Measurements from ENCODE around the gene CTNNA2.

The CTNNA2 gene

DNA sequence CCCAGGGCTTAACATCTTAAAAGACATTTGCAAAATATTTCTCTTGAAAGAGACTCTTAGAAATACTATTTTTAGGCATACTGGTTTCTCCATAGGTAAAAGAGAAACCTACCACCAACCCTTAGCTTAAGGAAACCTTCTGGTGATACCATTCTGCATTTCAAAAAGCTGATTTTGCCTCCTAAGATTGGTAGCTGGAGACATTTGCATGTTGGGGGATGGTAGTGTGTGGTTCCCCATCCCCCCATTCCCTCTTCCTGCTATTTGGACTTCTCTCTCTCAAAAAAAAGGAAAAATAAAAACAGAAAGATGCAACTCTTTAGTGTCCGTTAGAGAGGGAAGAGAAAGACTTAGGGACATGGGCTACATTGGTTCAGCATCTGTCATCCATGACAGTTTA, 787.5 kb downstream of the CTNNA2 start:
- Histone ChIP-seq H3K27me3 (replicated peaks) (peaks cover 15% of the 10 kb centered on the region), H3K4me3 (ENCODE audit: low read depth, low read length) (no peak overlapping the region), H3K36me3 (replicated peaks) (no peaks in the 10 kb centered on the region), H3K27ac (no peak overlapping the region)
- DNase-seq: no peak
- TF ChIP-seq, protein P1, sequence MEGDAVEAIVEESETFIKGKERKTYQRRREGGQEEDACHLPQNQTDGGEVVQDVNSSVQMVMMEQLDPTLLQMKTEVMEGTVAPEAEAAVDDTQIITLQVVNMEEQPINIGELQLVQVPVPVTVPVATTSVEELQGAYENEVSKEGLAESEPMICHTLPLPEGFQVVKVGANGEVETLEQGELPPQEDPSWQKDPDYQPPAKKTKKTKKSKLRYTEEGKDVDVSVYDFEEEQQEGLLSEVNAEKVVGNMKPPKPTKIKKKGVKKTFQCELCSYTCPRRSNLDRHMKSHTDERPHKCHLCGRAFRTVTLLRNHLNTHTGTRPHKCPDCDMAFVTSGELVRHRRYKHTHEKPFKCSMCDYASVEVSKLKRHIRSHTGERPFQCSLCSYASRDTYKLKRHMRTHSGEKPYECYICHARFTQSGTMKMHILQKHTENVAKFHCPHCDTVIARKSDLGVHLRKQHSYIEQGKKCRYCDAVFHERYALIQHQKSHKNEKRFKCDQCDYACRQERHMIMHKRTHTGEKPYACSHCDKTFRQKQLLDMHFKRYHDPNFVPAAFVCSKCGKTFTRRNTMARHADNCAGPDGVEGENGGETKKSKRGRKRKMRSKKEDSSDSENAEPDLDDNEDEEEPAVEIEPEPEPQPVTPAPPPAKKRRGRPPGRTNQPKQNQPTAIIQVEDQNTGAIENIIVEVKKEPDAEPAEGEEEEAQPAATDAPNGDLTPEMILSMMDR (IDR thresholded peaks at IDR 0.05; ENCODE audit: low read depth, low read length, missing control alignments): no peak
- in situ Hi-C loops (cut with HindIII; ENCODE audit: low pct_ligation_motif_present, low sequenced_read_pairs): no loop called here

DNA sequence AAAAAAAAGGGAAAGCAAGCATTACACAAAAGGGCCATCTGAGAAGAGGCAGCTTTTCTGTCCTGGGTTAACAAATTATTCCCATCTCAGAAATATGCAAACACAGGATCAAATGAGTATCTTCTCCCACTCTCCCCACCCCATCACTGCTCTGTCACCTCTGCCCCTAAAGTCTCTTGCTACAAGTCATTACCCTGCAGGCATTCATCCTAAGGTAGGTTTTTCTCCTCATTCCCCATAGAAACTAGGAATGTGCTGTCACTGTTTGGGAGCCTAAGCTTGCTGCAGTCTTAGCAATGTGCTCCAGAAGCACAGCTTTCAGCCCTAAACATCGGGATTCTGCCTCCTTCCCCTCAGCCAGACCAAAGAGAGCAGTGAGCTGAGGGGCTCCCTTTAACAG, 788.1 kb downstream of the CTNNA2 start:
- H3K4me3 ChIP-seq (ENCODE audit: low read depth, low read length): no peak overlapping the region
- in situ Hi-C loops (cut with HindIII; ENCODE audit: low pct_ligation_motif_present, low sequenced_read_pairs): no loop called here
- peaks cover 15% of the 10 kb centered on the region for H3K27me3 ChIP-seq (replicated peaks)
- no peaks in the 10 kb centered on the region for H3K36me3 ChIP-seq (replicated peaks)
- no peak for DNase-seq
- no peak overlapping the region for H3K27ac ChIP-seq
- TF ChIP-seq, protein P1 (IDR thresholded peaks at IDR 0.05; ENCODE audit: low read depth, low read length, missing control alignments): no peak

DNA sequence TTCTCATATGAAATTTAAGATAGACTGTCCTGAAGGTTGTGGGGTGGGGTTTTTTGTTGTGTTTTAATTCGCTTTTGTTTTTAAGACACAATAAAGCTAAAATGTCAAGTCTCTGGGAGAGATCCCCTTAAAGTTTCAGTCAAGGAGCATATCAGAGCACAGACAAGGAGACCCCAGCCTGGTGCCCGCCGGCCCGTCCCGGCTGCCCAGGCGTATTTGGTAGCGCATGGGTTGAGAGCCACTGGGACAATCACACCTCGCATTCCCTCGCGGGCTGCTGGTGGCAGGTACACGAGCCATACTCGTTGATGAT, 789.1 kb downstream of the CTNNA2 start:
- Histone ChIP-seq H3K36me3 (replicated peaks) (no peaks in the 10 kb centered on the region), H3K27ac (no peak overlapping the region), H3K27me3 (replicated peaks) (peaks cover 15% of the 10 kb centered on the region), H3K4me3 (ENCODE audit: low read depth, low read length) (no peak overlapping the region)
- DNase-seq: no peak
- TF ChIP-seq, protein P1 (IDR thresholded peaks at IDR 0.05; ENCODE audit: low read depth, low read length, missing control alignments): no peak
- in situ Hi-C loops (cut with HindIII; ENCODE audit: low pct_ligation_motif_present, low sequenced_read_pairs): no loop called here

DNA sequence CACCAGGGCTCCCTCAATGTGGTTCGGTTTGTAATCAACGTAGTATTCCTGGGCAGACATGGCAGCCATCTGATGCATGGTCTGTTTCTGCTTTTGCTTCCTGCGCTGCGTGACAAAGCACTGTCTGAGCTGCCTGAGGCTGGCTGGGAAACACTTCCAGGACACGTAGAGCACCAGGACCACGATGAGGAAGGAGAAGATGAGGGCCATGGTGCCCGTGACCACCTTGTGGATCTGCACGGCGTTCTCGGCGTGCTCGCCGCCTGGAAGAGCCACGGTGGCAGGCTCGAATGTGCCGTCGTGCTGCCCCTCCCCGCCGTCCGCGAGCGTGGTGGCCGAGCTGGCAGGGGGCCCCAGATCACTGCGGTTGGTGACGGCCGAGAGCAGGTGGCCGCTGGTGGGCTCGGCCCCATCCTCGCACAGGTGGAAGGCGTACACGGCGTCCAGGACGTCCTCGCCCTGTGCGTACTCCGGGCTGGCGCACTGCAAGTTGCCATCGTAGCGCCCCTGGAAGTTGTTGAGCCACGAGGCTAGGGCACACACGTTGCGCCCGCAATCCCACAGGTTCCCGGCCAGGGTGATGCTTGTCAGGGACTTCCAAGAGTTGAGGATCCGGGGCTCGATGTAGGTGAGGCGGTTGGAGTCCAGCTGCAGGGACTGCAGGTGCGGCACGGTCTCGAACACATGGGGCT, 789.6 kb downstream of the CTNNA2 start:
- in situ Hi-C loops (cut with HindIII; ENCODE audit: low pct_ligation_motif_present, low sequenced_read_pairs): no loop called here
- Histone ChIP-seq H3K36me3 (replicated peaks) (no peaks in the 10 kb centered on the region), H3K27ac (no peak overlapping the region), H3K27me3 (replicated peaks) (peaks cover 15% of the 10 kb centered on the region), H3K4me3 (ENCODE audit: low read depth, low read length) (no peak overlapping the region)
- TF ChIP-seq, protein P1 (IDR thresholded peaks at IDR 0.05; ENCODE audit: low read depth, low read length, missing control alignments): no peak
- no peak for DNase-seq

DNA sequence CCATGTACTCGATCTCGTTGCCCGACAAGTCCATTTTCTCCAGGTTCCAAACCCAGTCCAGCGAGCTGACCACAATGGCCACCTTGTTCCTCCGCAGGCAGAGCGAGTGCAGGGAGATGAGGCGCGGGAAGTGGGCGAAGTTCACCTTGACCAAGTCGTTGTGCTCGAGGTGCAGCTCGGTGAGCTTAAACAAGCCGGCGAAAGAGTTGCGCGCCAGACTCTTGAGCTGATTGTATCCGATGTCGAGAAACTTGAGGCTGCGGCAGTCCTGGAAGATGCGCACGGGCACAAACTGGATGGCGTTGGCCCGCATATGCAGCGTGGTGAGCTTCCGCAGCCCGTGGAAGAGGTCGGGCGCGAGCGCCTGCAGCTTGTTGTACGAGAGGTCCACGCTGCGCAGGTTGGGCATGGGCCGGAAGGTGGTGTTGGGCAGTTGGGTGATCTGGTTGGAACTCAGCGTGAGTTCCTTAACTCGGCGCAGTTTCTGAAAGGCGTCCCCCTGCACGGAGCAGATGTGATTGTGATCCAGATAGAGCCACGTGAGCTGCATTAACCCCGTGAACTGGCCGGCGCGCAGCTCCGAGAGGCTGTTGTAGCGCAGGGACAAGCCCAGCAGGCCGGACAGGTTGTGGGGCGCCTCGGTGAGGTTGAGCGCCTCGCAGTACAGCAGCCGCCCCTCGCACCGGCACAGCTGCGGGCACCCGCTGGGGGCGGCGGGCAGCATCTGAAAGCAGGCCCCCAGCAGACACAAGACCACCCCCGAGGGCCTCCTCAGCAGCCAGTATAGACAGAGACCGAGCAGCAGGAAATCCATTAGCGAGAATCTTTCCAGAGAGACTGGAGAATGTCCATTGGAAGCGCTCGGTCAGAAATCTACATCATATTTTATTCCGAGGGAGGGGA, 790.4 kb downstream of the CTNNA2 start:
- Histone ChIP-seq H3K36me3 (replicated peaks) (no peaks in the 10 kb centered on the region), H3K4me3 (ENCODE audit: low read depth, low read length) (no peak overlapping the region), H3K27me3 (replicated peaks) (peaks cover 15% of the 10 kb centered on the region), H3K27ac (no peak overlapping the region)
- in situ Hi-C loops (cut with HindIII; ENCODE audit: low pct_ligation_motif_present, low sequenced_read_pairs): no loop called here
- DNase-seq: no peak
- TF ChIP-seq, protein P1 (IDR thresholded peaks at IDR 0.05; ENCODE audit: low read depth, low read length, missing control alignments): no peak

All from brain microvascular endothelial cell (primary cell).